Neural cell (in vitro differentiated cells): ENCODE data around the gene CROCC2. TPM values are rescaled to one million over a fixed set of nuclear protein-coding genes. Genes with fewer than 3 reads are reported as not detected.

Source experiments
- H2AFZ ChIP-seq: fragments of 200-600, 300-800 bp; sonication (generic), shearing (Covaris generic); 2 replicates; pipeline ENCODE4 v1.6.0; 2014; ENCODE audit warnings: low read depth, mild to moderate bottlenecking, antibody characterized with exemption, low read length, moderate library complexity
- H3F3A ChIP-seq: fragments of 200-600 bp; shearing (Covaris generic); 2 replicates; pipeline ENCODE4 v1.6.1; 2016; ENCODE audit warnings: mild to moderate bottlenecking, moderate library complexity, mixed read lengths, antibody characterized with exemption, low read length; ENCODE audit not compliant: insufficient read depth, poor library complexity, severe bottlenecking
- H3K27ac ChIP-seq: fragments of 200-600, 300-800 bp; sonication (generic), shearing (Covaris generic); 2 replicates; pipeline ENCODE4 v1.5.1; 2014; ENCODE audit warnings: mild to moderate bottlenecking, low read length, moderate library complexity
- H3K27me3 ChIP-seq: fragments of 300-800, 200-600 bp; sonication (generic), shearing (Covaris generic); 2 replicates; pipeline ENCODE4 v1.6.0; 2014; ENCODE audit warnings: mild to moderate bottlenecking, low read depth, low read length, moderate library complexity; ENCODE audit not compliant: insufficient read depth
- H3K36me3 ChIP-seq: fragments of 300-800, 200-600 bp; sonication (generic), shearing (Covaris generic); 2 replicates; pipeline ENCODE4 v1.5.1; 2014; ENCODE audit warnings: mild to moderate bottlenecking, antibody characterized with exemption, low read length, moderate library complexity; ENCODE audit not compliant: insufficient read depth
- H3K4me2 ChIP-seq: fragments of 300-800, 200-600 bp; sonication (generic), shearing (Covaris generic); 2 replicates; pipeline ENCODE4 v1.6.0; 2014; ENCODE audit warnings: mild to moderate bottlenecking, low read length
- H3K4me3 ChIP-seq: fragments of 300-800, 200-600 bp; sonication (generic), shearing (Covaris generic); 2 replicates; pipeline ENCODE4 v1.5.1; 2014; ENCODE audit warnings: mild to moderate bottlenecking, low read length, moderate library complexity
- H3K79me2 ChIP-seq: fragments of 200-600 bp; shearing (Covaris generic); replicated peaks from 2 replicates; pipeline ENCODE4 v1.6.0; 2014; ENCODE audit warnings: mild to moderate bottlenecking, low read length, moderate library complexity; ENCODE audit not compliant: insufficient read depth
- H3K9ac ChIP-seq: fragments of 300-800, 200-600 bp; sonication (generic), shearing (Covaris generic); 2 replicates; pipeline ENCODE4 v1.6.1; 2016; ENCODE audit warnings: mild to moderate bottlenecking, low read length, mixed read lengths
- H3K9me2 ChIP-seq: fragments of 200-600 bp; shearing (Covaris generic); 2 replicates; pipeline ENCODE4 v1.6.1; 2016; ENCODE audit warnings: mild to moderate bottlenecking, low read length, mixed read lengths; ENCODE audit not compliant: insufficient read depth
- H3K9me3 ChIP-seq: fragments of 200-600, 300-800 bp; sonication (generic), shearing (Covaris generic); 2 replicates; pipeline ENCODE4 v1.6.1; 2016; ENCODE audit warnings: mild to moderate bottlenecking, mixed run types, low read length, moderate library complexity, mixed read lengths
- H4K20me1 ChIP-seq: fragments of 200-600 bp; shearing (Covaris generic); 2 replicates; pipeline ENCODE4 v1.6.1; 2016; ENCODE audit warnings: mild to moderate bottlenecking, mixed run types; ENCODE audit not compliant: insufficient read depth
- CTCF ChIP-seq: fragments of 450-650 bp; IDR thresholded peaks from 2 replicates; pipeline ENCODE4 v1.5.1; 2014; ENCODE audit warnings: antibody characterized with exemption, mild to moderate bottlenecking, moderate library complexity; ENCODE audit not compliant: poor library complexity, severe bottlenecking
- EP300 ChIP-seq: fragments of 450-650 bp; conservative IDR thresholded peaks from 2 replicates; pipeline ENCODE4 v1.6.1; 2014; ENCODE audit warnings: antibody characterized with exemption, mild to moderate bottlenecking, moderate library complexity; ENCODE audit not compliant: poor library complexity, severe bottlenecking
- EZH2 ChIP-seq: fragments of 200-600, 300-800 bp; shearing (Covaris generic), sonication (generic); IDR thresholded peaks from 2 replicates; pipeline ENCODE4 v1.6.1; 2014; ENCODE audit warnings: antibody characterized with exemption, low read length, borderline replicate concordance, mild to moderate bottlenecking; ENCODE audit not compliant: insufficient read depth, poor library complexity, severe bottlenecking
- MXI1 ChIP-seq: fragments of 450-650 bp; conservative IDR thresholded peaks from 2 replicates; pipeline ENCODE4 v1.6.1; 2014; ENCODE audit warnings: antibody characterized with exemption, mild to moderate bottlenecking; ENCODE audit not compliant: poor library complexity, severe bottlenecking
- POLR2AphosphoS5 ChIP-seq: IDR thresholded peaks from 2 replicates; pipeline ENCODE4 v1.6.1; 2012
- RAD21 ChIP-seq: fragments of 450-650 bp; conservative IDR thresholded peaks from 2 replicates; pipeline ENCODE4 v1.6.1; 2014; ENCODE audit warnings: antibody characterized with exemption, mild to moderate bottlenecking, moderate library complexity
- REST ChIP-seq: IDR thresholded peaks from 2 replicates; pipeline ENCODE4 v1.6.1; 2012; ENCODE audit warnings: borderline replicate concordance
- SMC3 ChIP-seq: fragments of 450-650 bp; conservative IDR thresholded peaks from 2 replicates; pipeline ENCODE4 v1.6.1; 2014; ENCODE audit warnings: antibody characterized with exemption, mild to moderate bottlenecking, moderate library complexity; ENCODE audit not compliant: poor library complexity
- TAF1 ChIP-seq: IDR thresholded peaks from 2 replicates; pipeline ENCODE4 v1.6.1; 2012; ENCODE audit warnings: low read depth
- polyA plus RNA-seq: library from polyadenylated mRNA; depleted of rRNA; stranded (reverse); fragments of >200 nt; gene quantifications from 2 replicates; pipeline ENCODE4 v1.2.3, GENCODE V29; 2014

The CROCC2 gene
- polyA plus RNA-seq, 1 donor from 2014 or later: 0.09 TPM

- H3K27me3 ChIP-seq: no peaks in the 10 kb centered on the region
- H3K4me2 ChIP-seq: no peak overlapping the region
- H3K27ac ChIP-seq: no peak overlapping the region
- no peak overlapping the region for H3K4me3 ChIP-seq
- H3K9me2 ChIP-seq: no peaks in the 10 kb centered on the region
- H4K20me1 ChIP-seq: no peaks in the 10 kb centered on the region
- H3K9me3 ChIP-seq: no peaks in the 10 kb centered on the region
- H3K9ac ChIP-seq: no peak overlapping the region
- H3K36me3 ChIP-seq: no peaks in the 10 kb centered on the region
- no peak overlapping the region for H2AFZ ChIP-seq
- no peak for TF ChIP-seq CTCF
- no peak for TF ChIP-seq RAD21
- TF ChIP-seq POLR2AphosphoS5: no peak
- no peak for TF ChIP-seq TAF1
- no peak for TF ChIP-seq EP300
- TF ChIP-seq SMC3: no peak
- H3F3A ChIP-seq: no peaks in the 10 kb centered on the region
- no peaks in the 10 kb centered on the region for H3K79me2 ChIP-seq
Observed at GRCh38 chr2:240902615-240903041, 3.5 kb upstream of the CROCC2 start.

- H4K20me1 ChIP-seq: no peaks in the 10 kb centered on the region
- H3K27ac ChIP-seq: no peak overlapping the region
- no peak overlapping the region for H2AFZ ChIP-seq
- H3K4me3 ChIP-seq: no peak overlapping the region
- H3K4me2 ChIP-seq: no peak overlapping the region
- TF ChIP-seq EZH2 (no peak), REST (no peak), MXI1 (no peak), TAF1 (no peak), EP300 (no peak), RAD21 (no peak), SMC3 (no peak), CTCF (no peak), POLR2AphosphoS5 (no peak)
- no peaks in the 10 kb centered on the region for H3K79me2 ChIP-seq
- H3K27me3 ChIP-seq: no peaks in the 10 kb centered on the region
- H3F3A ChIP-seq: no peaks in the 10 kb centered on the region
- no peaks in the 10 kb centered on the region for H3K9me3 ChIP-seq
- H3K9me2 ChIP-seq: no peaks in the 10 kb centered on the region
- H3K9ac ChIP-seq: no peak overlapping the region
- H3K36me3 ChIP-seq: no peaks in the 10 kb centered on the region
Observed at GRCh38 chr2:240903191-240904060, 2.7 kb upstream of the CROCC2 start.
